GM19395 (cell line): ENCODE measurements around the gene WASL.

ENCODE experiments used
- ATAC-seq: cut with Tn5 transposase; IDR thresholded peaks from one replicate; pipeline ENCODE4 v1.9.1; 2021; ENCODE audit warnings: mild to moderate bottlenecking, moderate library complexity; ENCODE audit not compliant: unreplicated experiment

Gene WASL

DNA sequence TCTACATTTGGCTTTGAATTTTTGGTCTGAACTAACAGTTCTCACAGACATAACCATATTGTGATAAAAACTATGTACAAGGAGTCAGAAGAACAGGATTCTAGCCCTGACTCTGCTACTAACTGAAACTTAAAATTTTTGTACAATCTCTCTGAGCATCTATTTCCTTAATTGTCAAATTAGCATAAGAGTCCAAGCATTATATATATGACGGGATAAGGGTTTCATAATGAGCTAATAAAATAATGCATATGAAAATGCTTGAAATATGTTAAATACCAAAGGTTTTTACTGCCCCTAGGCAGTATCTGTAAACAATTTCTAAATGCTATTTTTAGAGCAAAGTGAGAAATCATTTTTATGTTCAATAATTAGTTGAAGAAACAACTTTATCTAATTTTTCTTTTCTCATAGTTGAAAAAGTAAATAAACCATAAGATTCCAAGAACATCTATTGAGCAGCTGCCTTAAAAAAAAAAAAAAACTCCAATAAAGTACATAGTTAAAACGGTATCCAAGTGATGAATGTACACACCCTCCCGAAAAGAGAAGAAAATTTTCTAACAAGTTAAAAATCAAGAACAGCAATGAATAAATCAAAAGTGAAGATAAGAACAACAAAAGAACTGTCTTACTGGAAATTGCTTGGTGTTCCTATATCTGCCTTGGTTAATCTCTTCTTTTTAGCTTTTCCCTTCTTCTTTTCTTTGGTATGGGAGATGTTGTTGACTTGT is 52.7 kb downstream of the WASL start:
- ATAC-seq: no peak

DNA sequence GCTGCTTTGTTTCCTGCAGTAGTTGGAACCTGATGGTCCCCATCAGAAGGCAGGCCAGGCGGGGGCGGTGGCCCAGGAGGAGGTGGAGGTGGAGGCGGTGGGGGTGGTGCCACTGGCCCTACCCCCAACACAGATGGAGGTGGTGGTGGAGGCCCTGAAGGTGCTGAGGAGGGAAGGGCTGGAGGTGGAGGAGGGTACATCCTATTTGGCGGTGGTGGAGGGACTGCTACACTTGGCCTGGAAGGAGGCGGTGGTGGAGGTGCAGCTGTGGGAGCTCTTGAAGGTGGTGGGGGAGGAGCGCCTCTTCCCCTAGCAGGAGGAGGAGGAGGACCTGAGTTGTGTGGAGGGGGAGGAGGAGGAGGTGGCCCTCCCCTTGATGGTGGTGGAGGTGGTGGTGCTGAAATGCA is 56.3 kb downstream of the WASL start:
- no peak for ATAC-seq

DNA sequence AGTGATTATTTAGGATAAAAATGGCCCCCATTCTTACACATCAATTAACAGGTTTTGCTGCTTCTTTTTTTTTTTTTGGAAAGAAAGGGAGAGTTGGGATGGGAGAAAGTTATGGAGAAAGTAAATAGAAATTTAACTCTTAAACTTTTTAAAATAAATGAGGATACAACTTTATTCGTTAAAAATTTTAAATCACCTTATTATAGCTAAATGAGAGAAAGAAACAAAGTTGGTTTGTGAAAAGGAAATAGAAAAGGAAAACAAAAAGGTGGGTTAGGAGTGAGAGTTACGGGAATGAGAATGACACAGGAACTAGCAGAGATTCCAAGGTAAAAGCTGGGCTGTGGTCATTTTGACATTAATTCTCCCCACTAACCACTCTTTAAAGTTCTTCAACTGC is 58.3 kb downstream of the WASL start:
- no peak for ATAC-seq

DNA sequence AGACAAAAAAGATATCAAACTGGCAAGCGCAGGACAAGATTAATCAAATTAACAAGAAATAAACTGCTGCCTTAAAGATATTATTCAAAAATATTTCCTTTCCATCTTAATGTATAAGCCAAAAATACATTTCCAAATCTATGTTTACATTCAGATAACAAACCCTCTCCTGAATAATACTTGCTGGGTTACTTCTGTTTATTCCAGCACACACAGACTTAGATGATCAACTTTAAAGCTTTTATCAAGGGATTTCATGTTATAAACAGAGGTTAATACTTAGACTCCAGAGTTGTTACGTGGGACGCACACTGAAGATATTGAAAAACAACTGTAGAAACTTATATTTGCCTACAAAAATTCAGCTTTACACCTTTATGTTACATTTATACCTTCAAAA is 59.6 kb downstream of the WASL start:
- ATAC-seq: no peak

DNA sequence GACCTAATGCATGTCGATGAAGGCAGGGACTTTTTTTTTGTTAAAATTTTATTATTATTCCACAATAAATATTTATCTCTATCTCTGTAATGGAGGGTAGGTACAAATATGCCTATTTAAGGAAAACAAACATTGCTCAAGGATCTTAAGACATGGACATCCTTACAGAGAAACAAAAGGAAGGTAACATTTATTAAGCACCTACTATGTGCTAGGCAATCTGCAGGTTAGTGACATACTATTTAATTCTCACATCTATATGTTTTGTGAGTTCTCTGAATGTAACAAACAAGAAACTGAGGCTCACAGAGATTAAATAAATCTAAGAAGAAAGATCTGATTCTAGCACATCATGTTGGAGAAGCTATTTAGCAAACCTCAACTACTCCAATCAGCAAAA is 61.1 kb downstream of the WASL start:
- ATAC-seq: no peak

DNA sequence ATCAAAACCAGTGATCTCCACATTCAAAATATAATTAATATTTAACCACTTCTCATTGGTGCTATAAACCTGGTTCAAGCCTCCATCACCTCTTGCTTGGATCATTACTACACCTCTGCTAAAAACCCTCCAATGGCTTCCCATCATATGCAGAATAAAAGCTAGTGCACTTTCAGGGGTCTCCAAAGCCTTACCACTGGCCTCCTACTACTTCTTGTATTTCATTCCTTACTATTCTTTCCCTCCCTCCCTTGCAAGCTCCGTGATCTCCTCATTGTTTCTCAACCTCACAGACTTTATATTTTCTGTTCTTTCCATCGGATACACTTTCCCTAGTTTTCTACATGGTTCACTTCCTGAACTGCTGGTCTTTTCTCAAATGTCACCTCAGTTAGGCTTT is 61.6 kb downstream of the WASL start:
- no peak for ATAC-seq

DNA sequence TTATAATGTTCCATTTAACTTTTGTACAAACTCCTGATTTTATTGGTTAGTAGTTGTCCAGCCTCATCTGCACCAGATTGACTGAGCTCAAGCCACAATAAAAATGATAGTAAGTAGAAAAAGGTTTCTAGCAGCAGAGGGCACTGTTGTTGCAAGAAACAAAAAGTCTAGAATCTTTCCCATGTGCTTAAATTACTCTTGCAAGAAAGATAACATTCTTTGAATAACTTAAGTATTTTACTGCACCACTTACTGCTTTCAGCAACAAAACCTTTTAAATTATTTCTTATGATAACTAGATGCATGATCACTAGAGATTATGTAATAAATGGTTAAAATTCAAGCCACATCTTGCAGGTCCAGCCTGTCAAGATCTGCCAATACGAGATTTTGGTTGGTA is 66.1 kb downstream of the WASL start:
- ATAC-seq: peak; percentile 73

DNA sequence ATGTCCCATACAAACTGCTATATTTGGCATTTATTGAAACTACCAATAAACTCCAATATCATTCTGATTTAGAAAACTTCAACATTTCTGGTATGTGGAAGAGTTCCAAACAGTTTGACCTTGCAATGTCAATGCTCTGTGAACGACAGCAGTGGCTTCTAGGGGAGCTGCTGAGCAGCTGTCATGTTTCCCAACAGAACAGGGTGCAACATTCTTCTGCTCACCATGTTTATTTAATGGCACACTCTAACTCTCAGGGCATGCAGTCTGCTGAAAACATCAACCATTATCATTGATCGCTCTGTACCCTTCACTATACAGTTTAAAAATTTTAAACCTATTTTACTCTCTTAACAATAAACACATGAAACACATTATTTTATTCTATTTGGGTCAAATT is 67.2 kb downstream of the WASL start:
- ATAC-seq: no peak

DNA sequence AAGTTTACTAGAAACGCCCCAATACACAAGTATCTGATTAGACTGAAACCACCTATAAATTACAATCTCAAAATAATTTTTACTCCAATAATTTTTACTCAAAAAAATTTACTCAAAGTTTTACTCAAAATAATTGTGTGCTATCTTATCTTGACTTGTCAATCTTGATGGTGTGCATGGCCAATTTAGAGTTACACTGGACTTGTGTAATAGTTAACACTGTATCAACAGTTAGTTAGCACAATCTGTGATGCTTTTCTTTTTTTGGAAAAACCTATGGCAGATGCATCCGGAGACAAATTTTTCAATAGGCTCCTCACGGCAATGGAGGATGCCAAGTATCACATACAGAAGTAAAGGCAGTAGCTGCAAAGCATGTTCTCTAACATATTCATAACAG is 68.2 kb downstream of the WASL start:
- no peak for ATAC-seq

DNA sequence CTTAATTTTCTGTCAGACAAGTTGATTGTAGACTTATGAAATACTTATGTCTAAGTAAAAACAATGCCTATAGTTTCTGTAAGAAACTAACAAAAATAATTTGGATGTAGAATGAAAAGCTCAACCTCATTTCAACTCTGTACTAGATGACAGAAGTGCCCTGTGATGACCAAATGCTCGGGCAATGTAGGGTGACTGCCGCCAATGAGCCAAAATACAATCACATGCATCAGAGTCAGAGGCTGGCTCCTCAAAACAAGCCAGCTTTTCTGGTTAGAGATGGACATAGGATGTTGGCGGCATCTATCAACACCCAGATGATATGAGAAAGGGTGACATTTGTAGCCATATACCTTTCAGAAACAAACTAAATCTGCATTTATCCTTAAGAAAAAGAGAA is 69.2 kb downstream of the WASL start:
- ATAC-seq: no peak

DNA sequence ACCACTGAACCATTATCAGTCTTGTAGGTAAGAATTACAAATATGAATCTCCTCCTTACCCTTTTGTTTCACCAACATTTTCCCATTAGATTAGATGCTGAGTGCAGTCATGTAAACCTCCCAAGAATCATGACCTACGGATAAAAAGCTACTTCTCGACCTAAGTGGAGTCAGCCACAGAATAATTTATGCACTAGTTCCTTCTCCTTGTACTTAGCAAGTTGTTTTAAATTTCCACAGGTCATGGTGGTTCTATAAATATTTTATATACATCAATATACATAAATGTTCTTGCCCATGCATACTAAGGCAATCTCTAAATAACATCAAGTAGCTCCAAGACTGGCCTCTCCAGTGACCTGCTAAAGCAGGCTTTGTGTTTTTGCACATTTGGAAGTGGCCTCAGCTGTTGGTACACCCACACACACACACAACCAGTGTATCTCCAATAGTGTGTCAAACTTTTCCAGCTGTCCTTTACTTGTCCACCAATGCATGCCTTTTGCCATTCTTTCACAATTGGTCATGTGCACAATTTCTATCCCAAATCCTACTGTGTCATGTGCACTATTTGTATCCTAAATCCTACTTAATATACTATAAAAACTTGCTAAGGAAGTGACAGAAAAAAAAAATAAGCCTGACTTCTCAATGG is 71.6 kb downstream of the WASL start:
- no peak for ATAC-seq

DNA sequence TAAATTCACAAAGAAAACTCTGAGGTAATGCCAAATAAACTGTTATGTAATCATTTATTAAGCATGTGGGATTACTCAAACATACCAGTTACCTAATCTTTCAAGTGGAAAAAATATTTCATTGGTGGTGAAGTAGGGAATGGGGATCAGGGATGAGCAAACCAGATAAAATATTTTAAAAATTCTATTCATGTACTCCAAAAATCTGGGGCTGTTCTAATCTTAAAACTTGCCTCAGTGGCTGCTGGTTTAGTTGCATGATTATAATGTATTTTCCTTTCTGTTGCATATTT is 73.7 kb downstream of the WASL start:
- no peak for ATAC-seq

DNA sequence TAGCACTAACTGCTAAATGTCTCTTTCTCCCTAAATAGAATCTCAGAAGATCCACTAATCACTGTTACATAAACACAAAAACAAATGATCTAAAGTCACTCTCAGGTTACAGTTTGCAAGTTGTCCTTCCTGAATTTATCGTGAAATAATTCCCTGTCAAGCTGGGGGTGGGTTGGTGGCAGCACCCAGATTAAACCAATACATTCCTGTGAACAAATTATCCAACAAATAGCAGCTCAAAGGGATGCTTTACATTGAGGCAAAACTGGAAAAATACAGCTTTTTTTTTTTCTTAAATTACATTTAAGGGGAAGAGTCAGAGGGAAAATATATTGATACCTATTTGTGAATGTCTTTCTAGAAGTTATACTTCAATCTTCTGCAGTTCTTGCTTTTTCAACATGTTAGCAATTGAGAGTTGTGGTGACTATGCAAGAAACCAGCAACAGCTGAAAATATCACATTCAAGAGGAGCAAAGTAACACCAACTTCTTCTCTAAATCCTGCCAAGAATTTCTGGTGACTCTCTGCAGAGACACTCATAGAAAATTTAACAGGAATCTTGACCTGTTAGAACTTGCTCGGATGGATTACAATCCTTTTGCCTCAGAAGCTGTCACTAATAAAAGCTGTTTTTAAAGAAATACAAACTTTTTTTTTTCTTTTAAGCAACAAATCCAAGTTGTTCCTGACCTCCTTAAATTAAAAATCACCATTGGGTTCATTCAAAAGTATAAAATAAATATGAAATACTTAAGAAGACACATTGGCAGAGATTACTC is 74.2 kb downstream of the WASL start:
- no peak for ATAC-seq

DNA sequence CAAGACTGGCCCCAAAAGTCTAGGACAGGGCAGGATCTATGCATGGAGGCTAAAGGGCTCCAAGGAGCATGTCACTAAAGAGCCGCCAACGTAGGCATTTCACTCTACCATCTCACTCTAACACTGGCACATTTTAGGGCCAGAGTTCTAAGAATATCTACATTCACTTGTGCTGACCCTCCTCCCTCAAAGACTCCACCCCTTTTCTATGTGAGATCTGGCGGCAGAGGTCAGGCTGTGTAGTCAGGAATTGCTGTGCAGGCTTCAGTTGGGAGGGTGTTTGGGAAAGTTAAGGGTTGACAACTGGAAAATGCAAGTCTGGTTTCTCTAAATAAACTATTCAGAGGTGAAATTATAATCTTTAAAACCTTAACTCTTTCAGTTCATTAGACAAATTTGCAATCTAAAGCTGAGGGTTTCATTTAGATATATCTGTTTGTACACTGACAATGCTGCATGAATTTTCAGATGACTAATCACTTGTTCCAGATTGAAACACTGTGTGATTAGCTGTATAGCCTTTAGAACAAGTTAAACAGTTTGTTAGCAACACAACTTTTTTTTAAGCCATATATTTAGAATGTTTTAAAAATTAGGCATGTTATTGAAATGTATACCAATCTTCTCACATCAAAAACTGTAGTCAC is 74.9 kb downstream of the WASL start:
- no peak for ATAC-seq

DNA sequence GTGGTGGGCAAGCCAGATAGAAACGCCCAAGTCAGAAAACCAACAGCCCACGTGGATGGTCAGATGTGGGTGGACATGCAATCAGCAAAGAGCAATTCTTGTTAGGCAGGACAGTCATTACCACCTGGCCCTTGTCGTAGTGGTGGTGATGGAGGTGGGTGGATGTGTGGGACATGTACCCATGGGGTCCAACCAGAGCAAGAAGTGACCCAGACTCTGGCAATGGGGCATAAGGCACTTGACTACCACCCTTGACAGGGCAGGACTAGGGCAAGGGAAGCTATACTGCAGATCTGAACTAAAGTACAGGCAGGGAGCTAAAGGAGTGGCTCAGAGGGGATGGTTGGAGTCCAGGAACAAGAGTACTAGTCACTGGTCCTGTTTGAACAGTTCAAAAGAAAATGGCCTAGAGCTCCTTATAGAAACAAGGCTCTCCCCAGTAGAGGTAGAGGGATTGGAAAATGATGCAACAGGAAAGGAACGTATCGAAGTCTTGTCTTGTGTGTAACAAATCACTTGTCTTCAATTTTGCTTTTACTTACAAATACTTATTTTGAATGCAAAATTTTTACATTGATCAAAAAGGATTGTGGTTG is 75.6 kb downstream of the WASL start:
- no peak for ATAC-seq

DNA sequence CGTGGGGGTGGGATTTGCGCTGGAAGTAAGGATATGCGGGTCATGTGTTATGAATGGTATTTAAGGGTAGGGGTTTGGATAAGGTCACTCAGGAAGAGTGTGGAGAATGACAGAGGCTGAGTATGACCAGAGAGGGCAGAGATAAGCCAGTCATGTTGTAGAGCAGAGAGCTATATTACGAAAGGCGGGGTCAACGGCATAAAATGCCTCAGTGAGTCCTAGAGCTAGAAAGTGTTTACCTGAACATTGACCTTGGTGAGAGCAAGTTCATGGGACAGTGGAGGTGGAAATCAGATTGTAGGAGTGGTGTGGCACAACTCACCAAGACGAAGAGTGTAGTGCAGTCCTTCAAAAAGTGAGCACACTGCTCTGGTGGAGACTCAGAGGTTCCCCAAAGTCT is 79.3 kb downstream of the WASL start:
- no peak for ATAC-seq

DNA sequence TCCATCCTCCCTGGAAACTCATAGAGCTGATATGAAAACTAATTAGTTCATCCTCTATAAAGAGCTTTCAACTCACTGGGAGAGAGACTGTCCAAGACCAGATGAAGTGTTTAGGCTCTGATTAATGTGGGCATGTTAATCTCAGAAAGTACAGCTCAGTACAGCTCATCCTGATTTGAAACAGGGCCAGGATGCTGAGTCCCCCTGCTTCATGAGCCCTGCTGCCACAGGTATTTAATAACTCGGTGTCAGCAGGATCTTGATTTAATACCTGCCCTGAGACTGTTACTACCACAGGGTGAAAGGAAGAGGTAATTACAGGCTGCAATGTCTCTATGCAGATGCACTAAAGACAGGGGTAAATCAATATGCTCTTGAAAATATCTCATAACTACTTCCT is 82.3 kb downstream of the WASL start:
- ATAC-seq: no peak

DNA sequence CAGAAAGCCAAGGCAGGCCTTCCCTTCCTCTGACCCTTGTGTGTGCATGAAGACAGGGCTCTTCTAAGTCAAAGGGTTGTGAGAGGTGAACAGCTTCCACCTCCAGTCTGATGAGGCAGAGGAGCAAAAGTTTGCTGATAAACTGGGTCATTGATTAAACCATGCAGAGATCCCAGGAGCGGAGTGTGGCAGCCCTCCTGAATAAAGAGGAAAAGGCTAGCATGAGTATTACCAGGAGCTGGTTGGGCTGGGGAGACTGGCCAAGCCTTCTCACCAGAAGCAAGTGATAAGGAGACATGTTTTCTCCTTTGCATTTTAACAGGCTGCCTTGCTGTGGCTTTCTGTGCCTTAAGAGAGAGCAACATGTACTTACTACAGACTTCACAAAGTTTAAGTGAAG is 82.9 kb downstream of the WASL start:
- ATAC-seq: no peak

DNA sequence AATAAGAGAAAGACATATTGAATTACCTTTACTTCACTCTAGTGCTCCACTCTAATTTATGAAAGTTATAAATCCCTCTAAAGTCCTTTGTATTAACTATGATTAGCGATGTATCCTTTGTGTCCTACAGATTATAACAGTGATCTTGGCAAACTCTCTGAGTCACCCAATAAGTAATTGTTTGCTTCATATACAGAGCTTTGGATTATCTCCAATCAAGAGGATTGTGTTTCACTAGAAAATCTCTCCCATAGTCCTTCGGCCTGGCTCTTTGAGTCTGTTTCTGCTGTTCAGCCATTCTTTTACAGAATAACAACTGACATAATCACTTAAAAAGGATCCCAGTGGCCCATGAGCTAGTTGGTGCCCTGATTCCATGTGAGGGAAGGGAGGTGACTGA is 83.6 kb downstream of the WASL start:
- ATAC-seq: no peak

DNA sequence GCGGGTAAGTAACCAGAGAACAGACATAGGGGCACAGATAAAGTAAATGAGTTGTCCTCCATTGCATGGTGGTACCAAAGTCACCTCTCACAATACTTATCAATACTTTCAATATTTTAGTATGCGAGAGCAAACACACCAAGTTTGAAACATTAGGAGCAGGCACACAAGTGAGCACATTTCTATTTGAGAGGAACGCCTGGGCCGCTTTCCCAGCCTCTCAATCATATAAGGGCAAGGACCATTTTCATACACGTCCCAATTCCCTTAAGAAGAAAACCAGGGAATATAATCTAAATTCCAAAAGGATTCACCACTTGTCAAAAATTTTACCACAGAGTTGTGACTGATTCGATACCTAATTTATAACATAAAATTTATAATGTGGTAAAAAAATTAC is 85.6 kb downstream of the WASL start:
- no peak for ATAC-seq

DNA sequence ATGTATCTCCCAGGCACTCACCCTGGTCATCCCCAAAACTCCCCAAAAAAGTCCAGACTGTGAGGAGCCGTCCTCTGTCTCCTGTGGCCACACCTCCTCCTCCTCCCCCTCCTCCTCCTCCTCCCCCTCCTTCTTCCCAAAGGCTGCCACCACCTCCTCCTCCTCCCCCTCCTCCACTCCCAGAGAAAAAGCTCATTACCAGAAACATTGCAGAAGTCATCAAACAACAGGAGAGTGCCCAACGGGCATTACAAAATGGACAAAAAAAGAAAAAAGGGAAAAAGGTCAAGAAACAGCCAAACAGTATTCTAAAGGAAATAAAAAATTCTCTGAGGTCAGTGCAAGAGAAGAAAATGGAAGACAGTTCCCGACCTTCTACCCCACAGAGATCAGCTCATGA is 86.0 kb downstream of the WASL start:
- no peak for ATAC-seq

DNA sequence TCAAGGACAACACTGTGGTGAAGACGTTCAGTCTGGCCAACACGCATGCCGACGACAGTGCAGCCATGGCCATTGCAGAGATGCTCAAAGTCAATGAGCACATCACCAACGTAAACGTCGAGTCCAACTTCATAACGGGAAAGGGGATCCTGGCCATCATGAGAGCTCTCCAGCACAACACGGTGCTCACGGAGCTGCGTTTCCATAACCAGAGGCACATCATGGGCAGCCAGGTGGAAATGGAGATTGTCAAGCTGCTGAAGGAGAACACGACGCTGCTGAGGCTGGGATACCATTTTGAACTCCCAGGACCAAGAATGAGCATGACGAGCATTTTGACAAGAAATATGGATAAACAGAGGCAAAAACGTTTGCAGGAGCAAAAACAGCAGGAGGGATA is 86.5 kb downstream of the WASL start:
- no peak for ATAC-seq
